ENCODE results near the gene ASTN1. TPM values are rescaled to one million over a fixed set of nuclear protein-coding genes. Genes with fewer than 3 reads are reported as not detected.

Gene ASTN1
- total RNA-seq, 4 donors from 2014 or later = 1.2 to 2.2 (median 1.6) TPM

DNA sequence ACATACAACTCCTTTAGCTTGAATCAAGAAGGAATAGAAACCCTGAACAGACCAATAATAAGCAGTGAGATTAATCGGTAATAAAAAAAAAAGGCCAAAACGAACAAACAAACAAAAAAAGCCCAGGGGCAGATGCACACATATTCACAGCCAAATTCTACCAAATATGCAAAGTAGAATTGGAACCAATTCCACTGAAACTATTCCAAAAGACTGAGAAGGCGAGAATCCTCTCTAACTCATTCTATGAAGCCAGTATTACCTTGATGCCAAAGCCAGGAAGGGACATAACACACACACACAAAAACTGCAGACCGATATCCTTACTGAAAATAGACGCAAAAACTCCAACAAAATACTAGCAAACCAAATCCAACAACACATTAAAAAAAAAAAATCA is 161.6 kb downstream of the ASTN1 start:
- no peaks in the 10 kb centered on the region for H3K27me3 ChIP-seq
- H3K27ac ChIP-seq (replicated peaks in 1 of 4) = no peak overlapping the region
- H3K9me3 ChIP-seq = no peaks in the 10 kb centered on the region
- intact Hi-C loops (cut with DNase I) = no loop called here
- 89% methylated on average over 5 of the region's 5 CpGs for WGBS
- DNase-seq (ENCODE audit: extremely low spot score) = no peak
- H3K4me1 ChIP-seq = peaks cover 0 to 5% (median 0%) of the 10 kb centered on the region in 4 donors
- H3K36me3 ChIP-seq = no peaks in the 10 kb centered on the region
- no peak overlapping the region for H3K4me3 ChIP-seq
- no peak for TF ChIP-seq EP300 (IDR thresholded peaks at IDR 0.05)
- TF ChIP-seq POLR2AphosphoS5 (IDR thresholded peaks at IDR 0.05) = no peak
- TF ChIP-seq, protein P1, sequence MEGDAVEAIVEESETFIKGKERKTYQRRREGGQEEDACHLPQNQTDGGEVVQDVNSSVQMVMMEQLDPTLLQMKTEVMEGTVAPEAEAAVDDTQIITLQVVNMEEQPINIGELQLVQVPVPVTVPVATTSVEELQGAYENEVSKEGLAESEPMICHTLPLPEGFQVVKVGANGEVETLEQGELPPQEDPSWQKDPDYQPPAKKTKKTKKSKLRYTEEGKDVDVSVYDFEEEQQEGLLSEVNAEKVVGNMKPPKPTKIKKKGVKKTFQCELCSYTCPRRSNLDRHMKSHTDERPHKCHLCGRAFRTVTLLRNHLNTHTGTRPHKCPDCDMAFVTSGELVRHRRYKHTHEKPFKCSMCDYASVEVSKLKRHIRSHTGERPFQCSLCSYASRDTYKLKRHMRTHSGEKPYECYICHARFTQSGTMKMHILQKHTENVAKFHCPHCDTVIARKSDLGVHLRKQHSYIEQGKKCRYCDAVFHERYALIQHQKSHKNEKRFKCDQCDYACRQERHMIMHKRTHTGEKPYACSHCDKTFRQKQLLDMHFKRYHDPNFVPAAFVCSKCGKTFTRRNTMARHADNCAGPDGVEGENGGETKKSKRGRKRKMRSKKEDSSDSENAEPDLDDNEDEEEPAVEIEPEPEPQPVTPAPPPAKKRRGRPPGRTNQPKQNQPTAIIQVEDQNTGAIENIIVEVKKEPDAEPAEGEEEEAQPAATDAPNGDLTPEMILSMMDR (IDR thresholded peaks at IDR 0.05) = no peak
- no peak for TF ChIP-seq POLR2A (IDR thresholded peaks at IDR 0.05; ENCODE audit: low read depth)

DNA sequence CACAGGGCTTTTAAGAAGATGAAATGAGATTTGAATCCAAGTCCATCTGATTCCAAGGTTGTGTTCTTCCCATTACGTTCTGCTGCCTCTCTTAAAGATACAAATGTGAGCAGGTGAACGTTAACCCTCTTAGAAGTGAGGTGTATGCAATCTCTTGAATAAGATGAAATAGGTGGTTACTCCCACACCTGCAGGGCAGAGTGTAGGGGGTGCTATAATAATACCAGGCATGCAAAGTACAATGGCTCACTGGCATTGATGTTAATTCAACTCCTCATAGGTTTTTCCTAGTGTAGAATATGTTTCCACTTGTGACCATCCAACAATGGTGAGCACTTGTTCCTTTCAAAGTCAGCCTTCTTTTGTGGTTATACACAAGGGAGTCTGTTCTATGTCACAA is 163.0 kb downstream of the ASTN1 start:
- Histone ChIP-seq H3K27me3 (no peaks in the 10 kb centered on the region), H3K9me3 (no peaks in the 10 kb centered on the region), H3K4me3 (no peak overlapping the region), H3K27ac (replicated peaks in 1 of 4) (no peak overlapping the region), H3K4me1 (peaks cover 0 to 5% (median 0%) of the 10 kb centered on the region in 4 donors), H3K36me3 (no peaks in the 10 kb centered on the region)
- intact Hi-C loops (cut with DNase I) = no loop called here
- peak; percentile 72 for DNase-seq (ENCODE audit: extremely low spot score)
- TF ChIP-seq, protein P1 (IDR thresholded peaks at IDR 0.05) = no peak
- TF ChIP-seq EP300 (IDR thresholded peaks at IDR 0.05) = no peak
- no peak for TF ChIP-seq POLR2AphosphoS5 (IDR thresholded peaks at IDR 0.05)
- no peak for TF ChIP-seq POLR2A (IDR thresholded peaks at IDR 0.05; ENCODE audit: low read depth)
- WGBS = 81% methylated on average over 2 of the region's 2 CpGs

DNA sequence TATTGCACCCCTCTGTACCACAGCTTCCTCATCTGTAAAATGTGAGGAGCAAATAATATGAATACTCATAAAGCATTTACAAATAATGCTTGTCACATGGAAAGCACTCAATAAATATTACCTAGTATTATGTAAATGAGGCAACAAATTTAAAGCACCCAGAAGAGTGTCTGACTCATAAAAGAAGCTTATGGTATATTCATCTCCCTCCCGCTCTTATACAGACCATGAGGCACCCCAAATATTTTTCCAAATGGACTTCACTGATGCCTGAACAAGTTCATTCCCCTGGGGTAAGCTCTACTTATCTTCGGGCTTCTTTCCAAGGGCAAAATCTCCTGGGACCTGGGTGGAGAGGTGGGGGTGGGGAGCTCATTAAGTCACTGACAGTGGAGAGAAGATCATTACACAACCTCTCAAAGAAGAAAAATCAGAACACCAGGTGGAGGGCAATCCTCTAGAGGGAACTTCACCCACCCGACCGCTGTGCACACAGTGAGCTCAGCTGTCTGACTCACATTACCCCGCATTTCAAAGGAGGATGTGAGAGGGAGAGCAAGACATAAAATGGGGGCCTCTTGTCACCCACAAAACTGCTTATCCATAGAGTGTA is 166.2 kb downstream of the ASTN1 start:
- peak; percentile 39 for DNase-seq (ENCODE audit: extremely low spot score)
- WGBS = 81% methylated on average over 5 of the region's 5 CpGs
- intact Hi-C loops (cut with DNase I) = no loop called here
- Histone ChIP-seq H3K27me3 (no peaks in the 10 kb centered on the region), H3K36me3 (no peaks in the 10 kb centered on the region), H3K9me3 (no peaks in the 10 kb centered on the region), H3K4me3 (no peak overlapping the region), H3K4me1 (no peaks in the 10 kb centered on the region), H3K27ac (replicated peaks in 1 of 4) (no peak overlapping the region)
- TF ChIP-seq POLR2AphosphoS5 (IDR thresholded peaks at IDR 0.05) (no peak), EP300 (IDR thresholded peaks at IDR 0.05) (no peak), POLR2A (IDR thresholded peaks at IDR 0.05; ENCODE audit: low read depth) (no peak)
- TF ChIP-seq, protein P1 (IDR thresholded peaks at IDR 0.05) = no peak

DNA sequence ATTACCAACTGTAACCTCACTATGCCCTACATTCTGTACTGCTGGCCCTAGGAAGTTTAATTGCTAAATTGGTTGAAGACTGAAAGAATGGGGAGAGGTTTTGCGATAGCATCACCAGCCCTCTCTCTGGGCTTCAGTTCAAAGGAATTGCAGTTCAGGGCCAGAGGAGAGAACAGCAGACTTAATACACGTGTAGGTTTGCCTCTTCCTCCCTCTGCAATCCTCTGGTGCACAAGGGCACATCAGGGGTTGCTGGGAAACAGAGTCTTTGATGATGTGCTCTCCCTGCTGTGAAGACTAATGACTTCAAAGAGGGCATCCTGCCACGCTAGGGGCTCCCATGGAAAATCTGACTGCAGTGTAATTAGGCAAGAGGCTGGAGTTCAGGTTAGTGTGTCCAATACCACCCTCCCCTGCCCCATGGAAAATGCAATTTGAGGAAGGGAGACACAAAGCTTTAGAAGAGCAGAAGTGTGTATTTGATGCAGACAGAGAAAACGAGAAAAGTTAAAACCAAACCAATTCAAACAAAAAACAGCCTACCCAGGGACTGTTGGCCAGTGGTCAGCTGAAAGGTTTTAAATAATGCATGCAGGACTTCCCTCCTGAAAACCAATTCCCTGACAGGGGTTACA is 167.9 kb downstream of the ASTN1 start:
- Histone ChIP-seq H3K9me3 (no peaks in the 10 kb centered on the region), H3K27ac (replicated peaks in 1 of 4) (no peak overlapping the region), H3K4me1 (no peaks in the 10 kb centered on the region), H3K36me3 (no peaks in the 10 kb centered on the region), H3K27me3 (no peaks in the 10 kb centered on the region), H3K4me3 (no peak overlapping the region)
- DNase-seq (ENCODE audit: extremely low spot score) = peak; percentile 90
- TF ChIP-seq POLR2AphosphoS5 (IDR thresholded peaks at IDR 0.05) (no peak), EP300 (IDR thresholded peaks at IDR 0.05) (no peak), POLR2A (IDR thresholded peaks at IDR 0.05; ENCODE audit: low read depth) (no peak)
- TF ChIP-seq, protein P1 (IDR thresholded peaks at IDR 0.05) = no peak
- intact Hi-C loops (cut with DNase I) = no loop called here
- WGBS = 17% methylated on average over 4 of the region's 4 CpGs
